ENCODE measurements around the gene PLPPR5. TPM values are rescaled to one million over a fixed set of nuclear protein-coding genes. Genes with fewer than 3 reads are reported as not detected.

Gene PLPPR5
- total RNA-seq, 1 experiment from 2014 or later = not detected

DNA sequence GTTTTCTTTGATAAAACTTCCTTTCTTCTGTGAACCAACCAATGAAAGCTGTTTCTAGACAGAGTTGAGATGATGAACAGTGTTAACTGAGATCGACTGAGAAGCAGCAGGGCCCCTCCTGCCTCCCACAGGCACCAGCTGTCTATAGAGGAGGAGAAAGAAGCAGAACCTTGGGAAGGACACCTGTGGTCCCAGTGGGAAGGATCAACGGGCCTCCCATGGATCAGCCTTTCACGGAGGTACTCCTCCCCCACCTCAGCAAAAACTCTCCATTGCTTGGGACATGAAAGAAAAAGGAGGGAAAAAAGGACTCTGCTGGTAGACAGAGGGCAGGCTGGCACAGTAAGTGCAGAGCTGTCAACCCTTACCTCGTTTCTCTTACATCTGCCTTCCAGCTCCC lies 40.5 kb downstream of the PLPPR5 start:
- no peak for ATAC-seq
- Histone ChIP-seq H3K4me1 (ENCODE audit: control insufficient read depth in 1 of 2, insufficient read depth in 2 of 2, low read length in 2 of 2) (no peaks in the 10 kb centered on the region), H3K27me3 (ENCODE audit: insufficient read depth, low read length) (no peaks in the 10 kb centered on the region), H2AFZ (ENCODE audit: low read depth, low read length, poor library complexity, severe bottlenecking) (no peak overlapping the region), H3K4me2 (ENCODE audit: low read length) (no peak overlapping the region), H3K9me3 (ENCODE audit: control insufficient read depth in 1 of 2, insufficient read depth in 1 of 2, low read depth in 1 of 2, low read length in 2 of 2) (no peaks in the 10 kb centered on the region), H3K27ac (ENCODE audit: low read depth, low read length) (no peak overlapping the region), H3K36me3 (ENCODE audit: control insufficient read depth in 1 of 2, insufficient read depth in 2 of 2, low read length in 2 of 2) (no peaks in the 10 kb centered on the region), H4K20me1 (ENCODE audit: insufficient read depth) (no peaks in the 10 kb centered on the region; the same call in 1 of the 2 replicates), H3K9ac (ENCODE audit: low read length) (no peak overlapping the region), H3K9me2 (ENCODE audit: insufficient read depth) (no peaks in the 10 kb centered on the region), H3K4me3 (replicated peaks in 1 of 2; ENCODE audit: low read depth in 1 of 2, low read length in 2 of 2) (no peak overlapping the region), H3K79me2 (ENCODE audit: insufficient read depth, low read length) (no peaks in the 10 kb centered on the region)
- no TSS peak for BruUV-seq (replicated peaks)
- ChIA-PET CTCF (no interaction called here), POLR2A (no interaction called here), RAD21 (ENCODE audit: low non-redundant PET in 1 of 2, low total read pairs in 2 of 2, uncharacterized antibody in 2 of 2, unreplicated experiment in 2 of 2) (no interaction called here)
- DNase-seq (ENCODE audit: low read depth, low spot score) = no peak
- intact Hi-C loops (cut with micrococcal nuclease) = no loop called here
- TF ChIP-seq POLR2A (IDR thresholded peaks at IDR 0.05; ENCODE audit: borderline replicate concordance, extremely low read depth, insufficient read depth, insufficient read length) (no peak), POLR2AphosphoS5 (IDR thresholded peaks at IDR 0.05; ENCODE audit: low read depth, low read length) (no peak), SRF (IDR thresholded peaks at IDR 0.05; ENCODE audit: low read depth) (no peak), SIN3A (IDR thresholded peaks at IDR 0.05; ENCODE audit: low read depth) (no peak)

DNA sequence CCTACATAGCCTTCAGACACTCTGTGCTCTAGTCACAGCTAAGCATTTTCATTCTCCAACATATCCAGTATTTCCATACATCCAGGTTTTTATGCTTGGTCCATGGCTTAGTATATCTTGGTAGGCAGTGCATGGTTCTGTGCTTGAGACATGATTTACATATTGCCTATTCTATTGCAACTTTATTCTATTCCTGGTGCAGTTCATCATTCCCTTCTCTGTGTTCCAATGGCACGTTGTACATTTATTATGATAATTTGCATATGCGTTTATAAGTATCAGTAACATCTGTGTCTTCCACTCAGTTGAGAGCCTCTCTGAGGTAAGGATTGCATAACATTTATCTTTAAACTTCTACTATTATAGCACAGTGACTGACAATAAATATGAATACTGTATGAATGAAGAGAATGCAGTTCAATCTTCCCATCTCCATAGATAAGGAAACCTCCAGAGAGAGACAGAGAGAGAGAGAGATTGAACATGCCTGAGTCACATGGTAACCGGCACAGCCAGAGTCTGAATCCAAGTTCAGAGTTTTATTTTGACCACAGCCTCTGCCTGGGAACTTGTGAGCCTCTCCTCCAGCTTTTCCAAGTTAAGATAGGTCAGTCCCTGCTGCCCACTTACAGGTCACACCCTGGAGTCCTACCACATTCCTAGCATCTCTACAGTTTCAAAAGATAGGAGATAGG lies 41.5 kb downstream of the PLPPR5 start:
- intact Hi-C loops (cut with micrococcal nuclease) = no loop called here
- Histone ChIP-seq H3K79me2 (ENCODE audit: insufficient read depth, low read length) (no peaks in the 10 kb centered on the region), H3K27me3 (ENCODE audit: insufficient read depth, low read length) (no peaks in the 10 kb centered on the region), H3K9me2 (ENCODE audit: insufficient read depth) (no peaks in the 10 kb centered on the region), H2AFZ (ENCODE audit: low read depth, low read length, poor library complexity, severe bottlenecking) (no peak overlapping the region), H4K20me1 (ENCODE audit: insufficient read depth) (no peaks in the 10 kb centered on the region; the same call in 1 of the 2 replicates), H3K9me3 (ENCODE audit: control insufficient read depth in 1 of 2, insufficient read depth in 1 of 2, low read depth in 1 of 2, low read length in 2 of 2) (no peaks in the 10 kb centered on the region), H3K4me3 (replicated peaks in 1 of 2; ENCODE audit: low read depth in 1 of 2, low read length in 2 of 2) (no peak overlapping the region), H3K27ac (ENCODE audit: low read depth, low read length) (no peak overlapping the region), H3K36me3 (ENCODE audit: control insufficient read depth in 1 of 2, insufficient read depth in 2 of 2, low read length in 2 of 2) (no peaks in the 10 kb centered on the region), H3K4me1 (ENCODE audit: control insufficient read depth in 1 of 2, insufficient read depth in 2 of 2, low read length in 2 of 2) (no peaks in the 10 kb centered on the region), H3K4me2 (ENCODE audit: low read length) (no peak overlapping the region), H3K9ac (ENCODE audit: low read length) (no peak overlapping the region)
- ATAC-seq (no peak), DNase-seq (ENCODE audit: low read depth, low spot score) (no peak)
- BruUV-seq (replicated peaks) = no TSS peak
- CTCF ChIA-PET = no interaction called here
- RAD21 ChIA-PET (ENCODE audit: low non-redundant PET in 1 of 2, low total read pairs in 2 of 2, uncharacterized antibody in 2 of 2, unreplicated experiment in 2 of 2) = no interaction called here
- POLR2A ChIA-PET = no interaction called here
- TF ChIP-seq POLR2A (IDR thresholded peaks at IDR 0.05; ENCODE audit: borderline replicate concordance, extremely low read depth, insufficient read depth, insufficient read length) (no peak), ZFX (IDR thresholded peaks at IDR 0.05) (no peak), EGR1 (IDR thresholded peaks at IDR 0.05; ENCODE audit: low read depth) (no peak), FOSL1 (IDR thresholded peaks at IDR 0.05; ENCODE audit: low read depth) (no peak), ZNF274 (IDR thresholded peaks at IDR 0.05; ENCODE audit: low read depth, low read length) (no peak)
- TF ChIP-seq, protein P1, sequence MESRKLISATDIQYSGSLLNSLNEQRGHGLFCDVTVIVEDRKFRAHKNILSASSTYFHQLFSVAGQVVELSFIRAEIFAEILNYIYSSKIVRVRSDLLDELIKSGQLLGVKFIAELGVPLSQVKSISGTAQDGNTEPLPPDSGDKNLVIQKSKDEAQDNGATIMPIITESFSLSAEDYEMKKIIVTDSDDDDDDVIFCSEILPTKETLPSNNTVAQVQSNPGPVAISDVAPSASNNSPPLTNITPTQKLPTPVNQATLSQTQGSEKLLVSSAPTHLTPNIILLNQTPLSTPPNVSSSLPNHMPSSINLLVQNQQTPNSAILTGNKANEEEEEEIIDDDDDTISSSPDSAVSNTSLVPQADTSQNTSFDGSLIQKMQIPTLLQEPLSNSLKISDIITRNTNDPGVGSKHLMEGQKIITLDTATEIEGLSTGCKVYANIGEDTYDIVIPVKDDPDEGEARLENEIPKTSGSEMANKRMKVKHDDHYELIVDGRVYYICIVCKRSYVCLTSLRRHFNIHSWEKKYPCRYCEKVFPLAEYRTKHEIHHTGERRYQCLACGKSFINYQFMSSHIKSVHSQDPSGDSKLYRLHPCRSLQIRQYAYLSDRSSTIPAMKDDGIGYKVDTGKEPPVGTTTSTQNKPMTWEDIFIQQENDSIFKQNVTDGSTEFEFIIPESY (IDR thresholded peaks at IDR 0.05; ENCODE audit: extremely low read depth, insufficient replicate concordance, low read length) = no peak
- TF ChIP-seq, protein P2, sequence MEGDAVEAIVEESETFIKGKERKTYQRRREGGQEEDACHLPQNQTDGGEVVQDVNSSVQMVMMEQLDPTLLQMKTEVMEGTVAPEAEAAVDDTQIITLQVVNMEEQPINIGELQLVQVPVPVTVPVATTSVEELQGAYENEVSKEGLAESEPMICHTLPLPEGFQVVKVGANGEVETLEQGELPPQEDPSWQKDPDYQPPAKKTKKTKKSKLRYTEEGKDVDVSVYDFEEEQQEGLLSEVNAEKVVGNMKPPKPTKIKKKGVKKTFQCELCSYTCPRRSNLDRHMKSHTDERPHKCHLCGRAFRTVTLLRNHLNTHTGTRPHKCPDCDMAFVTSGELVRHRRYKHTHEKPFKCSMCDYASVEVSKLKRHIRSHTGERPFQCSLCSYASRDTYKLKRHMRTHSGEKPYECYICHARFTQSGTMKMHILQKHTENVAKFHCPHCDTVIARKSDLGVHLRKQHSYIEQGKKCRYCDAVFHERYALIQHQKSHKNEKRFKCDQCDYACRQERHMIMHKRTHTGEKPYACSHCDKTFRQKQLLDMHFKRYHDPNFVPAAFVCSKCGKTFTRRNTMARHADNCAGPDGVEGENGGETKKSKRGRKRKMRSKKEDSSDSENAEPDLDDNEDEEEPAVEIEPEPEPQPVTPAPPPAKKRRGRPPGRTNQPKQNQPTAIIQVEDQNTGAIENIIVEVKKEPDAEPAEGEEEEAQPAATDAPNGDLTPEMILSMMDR (IDR thresholded peaks at IDR 0.05 in 2 of 3, conservative IDR thresholded peaks at IDR 0.05 in 1 of 3; ENCODE audit: borderline replicate concordance in 1 of 3, insufficient read depth in 1 of 3, low read depth in 2 of 3, low read length in 2 of 3) = no peak
- TF ChIP-seq, protein P3, sequence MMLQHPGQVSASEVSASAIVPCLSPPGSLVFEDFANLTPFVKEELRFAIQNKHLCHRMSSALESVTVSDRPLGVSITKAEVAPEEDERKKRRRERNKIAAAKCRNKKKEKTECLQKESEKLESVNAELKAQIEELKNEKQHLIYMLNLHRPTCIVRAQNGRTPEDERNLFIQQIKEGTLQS (IDR thresholded peaks at IDR 0.05) = no peak
- TF ChIP-seq, protein P4, sequence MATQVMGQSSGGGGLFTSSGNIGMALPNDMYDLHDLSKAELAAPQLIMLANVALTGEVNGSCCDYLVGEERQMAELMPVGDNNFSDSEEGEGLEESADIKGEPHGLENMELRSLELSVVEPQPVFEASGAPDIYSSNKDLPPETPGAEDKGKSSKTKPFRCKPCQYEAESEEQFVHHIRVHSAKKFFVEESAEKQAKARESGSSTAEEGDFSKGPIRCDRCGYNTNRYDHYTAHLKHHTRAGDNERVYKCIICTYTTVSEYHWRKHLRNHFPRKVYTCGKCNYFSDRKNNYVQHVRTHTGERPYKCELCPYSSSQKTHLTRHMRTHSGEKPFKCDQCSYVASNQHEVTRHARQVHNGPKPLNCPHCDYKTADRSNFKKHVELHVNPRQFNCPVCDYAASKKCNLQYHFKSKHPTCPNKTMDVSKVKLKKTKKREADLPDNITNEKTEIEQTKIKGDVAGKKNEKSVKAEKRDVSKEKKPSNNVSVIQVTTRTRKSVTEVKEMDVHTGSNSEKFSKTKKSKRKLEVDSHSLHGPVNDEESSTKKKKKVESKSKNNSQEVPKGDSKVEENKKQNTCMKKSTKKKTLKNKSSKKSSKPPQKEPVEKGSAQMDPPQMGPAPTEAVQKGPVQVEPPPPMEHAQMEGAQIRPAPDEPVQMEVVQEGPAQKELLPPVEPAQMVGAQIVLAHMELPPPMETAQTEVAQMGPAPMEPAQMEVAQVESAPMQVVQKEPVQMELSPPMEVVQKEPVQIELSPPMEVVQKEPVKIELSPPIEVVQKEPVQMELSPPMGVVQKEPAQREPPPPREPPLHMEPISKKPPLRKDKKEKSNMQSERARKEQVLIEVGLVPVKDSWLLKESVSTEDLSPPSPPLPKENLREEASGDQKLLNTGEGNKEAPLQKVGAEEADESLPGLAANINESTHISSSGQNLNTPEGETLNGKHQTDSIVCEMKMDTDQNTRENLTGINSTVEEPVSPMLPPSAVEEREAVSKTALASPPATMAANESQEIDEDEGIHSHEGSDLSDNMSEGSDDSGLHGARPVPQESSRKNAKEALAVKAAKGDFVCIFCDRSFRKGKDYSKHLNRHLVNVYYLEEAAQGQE (IDR thresholded peaks at IDR 0.05; ENCODE audit: low read depth) = no peak
